AG09309 (cell line): ENCODE results near the gene CALHM5.

ENCODE experiments used
- DNase-seq: peaks from one replicate; pipeline ENCODE4 v3.0.0-alpha.2; 2010; ENCODE audit warnings: low read depth
- H3K4me3 ChIP-seq: 2 replicates; pipeline ENCODE4 v1.5.1; 2011; ENCODE audit warnings: mild to moderate bottlenecking, low read depth, low read length, moderate library complexity; ENCODE audit not compliant: control insufficient read depth
- CTCF ChIP-seq: IDR thresholded peaks from 2 replicates; pipeline ENCODE4 v1.5.1; 2011; ENCODE audit warnings: mild to moderate bottlenecking, low read depth, low read length, inconsistent platforms; ENCODE audit not compliant: insufficient read depth, control insufficient read depth; ENCODE audit errors: missing control alignments

Gene CALHM5

GRCh38 chr6:116529466-116530290 is 18.2 kb downstream of the CALHM5 start:
- no peak for DNase-seq
- no peak for TF ChIP-seq CTCF

GRCh38 chr6:116530436-116530835 is 19.0 kb downstream of the CALHM5 start:
- no peak for TF ChIP-seq CTCF
- no peak overlapping the region for H3K4me3 ChIP-seq
- no peak for DNase-seq

More at GRCh38 chr6:116529466-116530290, 18.2 kb downstream of the CALHM5 start:
- no peak overlapping the region for H3K4me3 ChIP-seq

- no peak overlapping the region for H3K4me3 ChIP-seq
- peak; percentile 31 for DNase-seq
- peak; percentile 69 for TF ChIP-seq CTCF
These were observed 20.5 kb downstream of the CALHM5 start for GRCh38 chr6:116531675-116532570.

GRCh38 chr6:116533233-116533957 is 22.0 kb downstream of the CALHM5 start:
- H3K4me3 ChIP-seq = no peak overlapping the region
- no peak for DNase-seq
- no peak for TF ChIP-seq CTCF

GRCh38 chr6:116535109-116535508 is 23.7 kb downstream of the CALHM5 start:
- no peak for TF ChIP-seq CTCF
- no peak for DNase-seq
- no peak overlapping the region for H3K4me3 ChIP-seq

- TF ChIP-seq CTCF = peak; percentile 58
- H3K4me3 ChIP-seq = no peak overlapping the region
- peak; percentile 33 for DNase-seq
These were observed 24.8 kb downstream of the CALHM5 start for GRCh38 chr6:116536216-116536621.
